Measurements from ENCODE around the gene MBL2.

Gene MBL2

GRCh38 chr10:52805414-52806285 lies 33.1 kb upstream of the MBL2 start:
- Histone ChIP-seq H3K27ac (replicated peaks) (no peak overlapping the region), H3K4me3 (replicated peaks; ENCODE audit: insufficient read depth, low read length) (no peak overlapping the region), H3K27me3 (ENCODE audit: insufficient read depth, poor library complexity, severe bottlenecking) (no peaks in the 10 kb centered on the region)
- no peak for TF ChIP-seq SPI1 (IDR thresholded peaks at IDR 0.05; ENCODE audit: borderline replicate concordance, low read depth)
- no peak for TF ChIP-seq GABPA (IDR thresholded peaks at IDR 0.05; ENCODE audit: low read depth)
- no peak for TF ChIP-seq CTCF (IDR thresholded peaks at IDR 0.05; ENCODE audit: insufficient read depth, low read length)
- no peak for TF ChIP-seq POLR2AphosphoS5 (IDR thresholded peaks at IDR 0.05; ENCODE audit: low read depth)
- no peak for TF ChIP-seq REST (IDR thresholded peaks at IDR 0.05; ENCODE audit: insufficient replicate concordance, low read depth)
- no peak for DNase-seq (ENCODE audit: low read depth in 1 of 2, low spot score in 1 of 2)

- Histone ChIP-seq H3K27ac (replicated peaks) (no peak overlapping the region), H3K4me3 (replicated peaks; ENCODE audit: insufficient read depth, low read length) (no peak overlapping the region), H3K27me3 (ENCODE audit: insufficient read depth, poor library complexity, severe bottlenecking) (no peaks in the 10 kb centered on the region)
- DNase-seq (ENCODE audit: low read depth in 1 of 2, low spot score in 1 of 2) = no peak
- TF ChIP-seq GABPA (IDR thresholded peaks at IDR 0.05; ENCODE audit: low read depth) = no peak
- TF ChIP-seq REST (IDR thresholded peaks at IDR 0.05; ENCODE audit: insufficient replicate concordance, low read depth) = no peak
- TF ChIP-seq SPI1 (IDR thresholded peaks at IDR 0.05; ENCODE audit: borderline replicate concordance, low read depth) = no peak
- TF ChIP-seq CTCF (IDR thresholded peaks at IDR 0.05; ENCODE audit: insufficient read depth, low read length) = no peak
- TF ChIP-seq POLR2AphosphoS5 (IDR thresholded peaks at IDR 0.05; ENCODE audit: low read depth) = no peak
These were observed 29.4 kb upstream of the MBL2 start for GRCh38 chr10:52801947-52802346.

- TF ChIP-seq SPI1 (IDR thresholded peaks at IDR 0.05; ENCODE audit: borderline replicate concordance, low read depth) = no peak
- TF ChIP-seq CTCF (IDR thresholded peaks at IDR 0.05; ENCODE audit: insufficient read depth, low read length) = no peak
- no peak for TF ChIP-seq POLR2AphosphoS5 (IDR thresholded peaks at IDR 0.05; ENCODE audit: low read depth)
- TF ChIP-seq GABPA (IDR thresholded peaks at IDR 0.05; ENCODE audit: low read depth) = no peak
- TF ChIP-seq REST (IDR thresholded peaks at IDR 0.05; ENCODE audit: insufficient replicate concordance, low read depth) = no peak
- Histone ChIP-seq H3K27me3 (ENCODE audit: insufficient read depth, poor library complexity, severe bottlenecking) (no peaks in the 10 kb centered on the region), H3K4me3 (replicated peaks; ENCODE audit: insufficient read depth, low read length) (no peak overlapping the region), H3K27ac (replicated peaks) (no peak overlapping the region)
- DNase-seq (ENCODE audit: low read depth in 1 of 2, low spot score in 1 of 2) = no peak
These were observed 13.5 kb upstream of the MBL2 start for GRCh38 chr10:52786098-52786497.
